Body of pancreas (tissue), 4 donors: Measurements from ENCODE around the gene GEMIN4.

Experiments
- CTCF ChIP-seq, 7 experiments: fragments of 450-650 bp in 4 of 7; fragments of 200-600 bp in 3 of 7; sonication (generic) in 3 of 7; IDR thresholded peaks; one replicate each; pipeline ENCODE4 v1.5.1; 2016 to 2019; ENCODE audit warnings: antibody characterized with exemption in 7 of 7
- POLR2A ChIP-seq, 3 donors: fragments of 450-650 bp; IDR thresholded peaks; one replicate each; pipeline ENCODE4 v1.6.1; 2016; ENCODE audit warnings: antibody characterized with exemption in 3 of 3, mild to moderate bottlenecking in 2 of 3

- TF ChIP-seq CTCF (IDR thresholded peaks at IDR 0.05) (no peak), POLR2A (IDR thresholded peaks at IDR 0.05) (no peak)
Measured at GRCh38 chr17:705863-706262, 46.2 kb downstream of the GEMIN4 start.
